GM18909 (cell line): ENCODE measurements around the gene INSYN1.
"Not testable (repeated sequence)": the region's sequence is repeated elsewhere in the genome, so short reads cannot be mapped to it uniquely, and the experiment has no call there.

Source experiments
- ATAC-seq: cut with Tn5 transposase; IDR thresholded peaks from one replicate; pipeline ENCODE4 v1.9.1; 2021; ENCODE audit warnings: mild to moderate bottlenecking; ENCODE audit not compliant: unreplicated experiment, poor library complexity

Gene INSYN1

DNA sequence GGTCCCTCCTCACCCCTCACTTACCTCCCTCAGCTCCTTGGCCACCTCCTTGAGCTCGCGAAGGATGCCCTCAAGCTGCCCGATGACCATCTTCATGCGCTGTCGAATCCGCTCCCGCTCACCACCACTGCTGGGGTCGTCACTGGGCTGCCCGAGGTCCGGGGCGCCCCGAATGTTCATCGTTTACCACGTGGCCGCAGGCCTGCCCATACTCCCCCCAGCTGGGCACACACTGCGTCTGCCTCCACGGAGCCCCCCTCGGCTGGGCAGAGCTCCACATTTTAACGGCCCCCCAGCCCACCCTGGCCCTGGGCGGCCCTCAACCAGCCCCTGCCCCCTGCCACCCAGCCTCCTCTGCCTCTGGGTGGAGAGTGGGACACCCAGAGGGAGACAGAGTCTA, 2.2 kb downstream of the INSYN1 start:
- no peak for ATAC-seq

DNA sequence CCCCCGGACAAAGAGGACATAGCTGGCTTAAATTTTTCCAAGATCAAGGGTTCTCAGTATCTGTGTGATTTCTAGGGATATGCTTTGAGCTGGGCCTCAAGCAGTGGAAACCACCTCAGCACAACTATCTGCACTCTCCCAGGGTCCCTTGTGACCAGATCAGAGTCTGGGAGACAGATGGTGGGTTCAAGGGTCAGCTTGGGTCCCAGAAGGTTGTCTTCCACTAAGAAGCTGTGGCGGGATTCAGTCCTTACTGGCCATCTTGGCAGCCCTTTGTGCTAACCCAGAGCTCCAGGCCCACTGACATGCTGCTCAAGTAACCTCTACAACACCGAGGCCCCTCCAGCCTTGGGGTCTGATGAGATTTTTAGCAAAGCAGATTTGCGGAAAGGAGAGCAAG, 2.7 kb downstream of the INSYN1 start:
- no peak for ATAC-seq

DNA sequence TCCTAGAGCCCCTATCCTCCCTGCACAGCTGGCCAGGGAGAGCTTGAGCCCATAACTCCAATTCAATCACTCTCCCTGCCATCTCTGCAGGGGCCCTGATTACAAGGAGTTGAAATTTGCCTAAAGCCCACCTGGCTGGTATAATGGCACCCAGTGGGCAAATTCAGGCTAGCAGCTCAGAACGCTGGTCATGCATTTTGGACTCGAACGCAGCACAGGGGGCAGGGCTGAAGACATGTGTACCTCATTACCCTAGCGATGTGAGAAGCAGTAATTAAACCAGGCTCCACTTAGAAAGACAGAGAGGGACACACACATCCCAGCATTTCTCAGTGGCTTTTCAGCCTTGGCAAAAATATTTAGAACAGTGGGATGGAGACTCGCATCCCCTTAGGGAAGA, 3.2 kb downstream of the INSYN1 start:
- no peak for ATAC-seq

DNA sequence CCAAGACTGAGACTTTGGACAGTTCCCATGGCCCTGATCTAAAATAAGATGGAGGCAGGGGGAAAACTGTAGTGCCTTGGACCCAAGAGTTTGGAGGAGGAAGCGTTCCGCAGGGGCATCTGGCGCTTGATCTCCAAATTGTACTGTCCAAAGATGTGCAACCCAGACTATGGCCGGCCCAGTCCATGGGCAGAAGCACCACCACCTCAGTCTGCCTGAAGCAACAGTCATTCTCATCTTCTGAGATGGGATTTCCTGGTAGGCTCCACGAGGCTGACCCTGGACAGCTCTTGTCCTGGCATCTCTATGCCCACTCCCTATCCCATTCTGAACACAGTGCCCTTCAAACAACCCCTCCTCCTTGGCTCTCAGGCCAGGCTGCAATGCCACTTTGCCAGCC, 3.6 kb downstream of the INSYN1 start:
- no peak for ATAC-seq

DNA sequence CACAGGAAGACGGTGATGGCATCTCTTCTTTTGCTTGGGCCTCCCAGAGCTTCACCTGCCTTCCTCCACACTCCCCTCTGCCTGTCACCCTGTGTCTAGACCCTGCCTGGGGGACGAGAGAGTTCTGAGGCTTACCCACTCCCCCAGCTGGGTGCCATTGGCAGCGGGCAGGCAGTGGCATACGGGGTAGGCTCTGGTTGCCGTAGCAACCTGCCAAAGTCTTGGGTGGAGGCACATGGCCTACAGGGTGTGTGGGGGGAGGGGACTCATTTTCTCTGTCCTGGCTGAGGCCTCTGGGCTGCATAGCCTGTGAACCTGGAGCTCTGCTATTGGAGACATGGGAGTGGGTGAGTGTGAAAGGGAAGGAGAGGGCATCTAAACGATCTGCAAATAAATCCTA, 4.4 kb downstream of the INSYN1 start:
- no peak for ATAC-seq

DNA sequence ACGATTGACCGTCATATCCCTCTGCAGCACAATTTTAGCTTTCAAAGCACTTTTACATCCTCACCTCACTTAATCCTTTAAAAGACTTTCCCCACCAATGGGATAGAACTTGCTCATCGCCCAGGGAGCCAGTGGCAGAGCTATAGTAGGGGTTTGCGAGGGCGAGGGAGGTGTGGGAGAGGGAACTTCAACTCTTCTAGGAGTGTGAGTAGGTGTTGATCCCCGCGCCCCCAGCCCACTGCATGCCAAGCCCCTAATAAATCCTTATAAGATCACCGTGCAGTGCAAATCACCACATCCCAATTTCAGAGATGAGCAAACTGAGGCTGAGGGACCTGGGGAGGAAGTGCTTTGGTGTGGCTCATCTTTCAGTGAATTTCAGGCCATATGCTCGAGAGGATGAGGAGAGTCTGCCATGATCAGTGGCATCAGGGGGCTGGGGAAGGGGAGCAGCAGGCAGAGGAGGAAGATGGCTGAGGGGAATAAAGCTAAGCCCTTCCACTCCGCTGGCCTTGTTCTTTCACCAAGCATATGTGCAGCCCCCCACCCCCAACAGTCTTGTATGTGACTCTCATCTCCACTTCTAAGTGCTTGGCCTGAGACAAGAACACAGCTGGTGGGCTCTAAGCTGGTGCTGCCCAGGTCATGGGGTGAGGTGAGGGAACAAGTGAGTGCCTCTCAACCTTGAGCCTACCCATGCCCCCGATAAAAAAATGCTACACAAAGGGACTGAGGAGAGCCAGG, 5.1 kb downstream of the INSYN1 start:
- ATAC-seq = no peak

DNA sequence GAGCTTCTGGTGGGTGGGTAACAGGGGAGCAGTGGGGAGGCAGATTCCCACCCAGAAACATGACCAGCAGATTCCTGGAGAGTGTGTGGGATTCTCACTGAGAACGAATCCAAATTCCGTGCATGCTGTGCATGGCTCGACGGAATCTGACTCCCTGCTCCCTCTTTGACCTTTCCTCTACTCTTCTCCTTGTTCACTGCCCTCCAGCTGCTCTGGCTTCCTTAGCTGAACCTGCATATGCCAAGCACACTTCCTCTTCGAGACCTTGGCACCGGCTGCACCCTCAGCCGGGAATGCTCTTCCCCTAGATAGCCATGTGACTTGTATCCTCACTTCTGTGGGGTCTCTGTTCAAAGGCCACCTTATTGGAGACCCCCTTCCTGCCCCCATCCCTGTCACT, 6.3 kb downstream of the INSYN1 start:
- ATAC-seq = no peak

DNA sequence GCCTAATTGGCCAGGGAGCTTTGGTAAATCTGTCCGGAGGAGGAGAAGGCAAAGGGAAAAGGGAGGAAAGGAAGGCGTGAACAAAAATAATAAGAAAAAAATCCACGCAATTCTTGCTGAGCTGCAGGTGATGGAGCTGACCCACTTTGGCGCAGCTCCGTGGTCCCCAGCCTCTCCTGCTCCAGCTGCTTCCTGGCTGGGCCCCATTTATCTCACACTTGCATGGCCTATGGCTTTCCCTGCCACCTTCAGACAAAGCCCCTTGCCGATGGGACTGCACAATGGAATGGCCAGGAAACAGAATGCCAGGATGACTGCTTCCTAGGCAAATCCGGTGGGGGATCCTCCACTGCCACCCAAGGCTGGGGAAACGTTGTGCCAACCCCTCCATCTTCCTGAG, 6.9 kb downstream of the INSYN1 start:
- no peak for ATAC-seq

DNA sequence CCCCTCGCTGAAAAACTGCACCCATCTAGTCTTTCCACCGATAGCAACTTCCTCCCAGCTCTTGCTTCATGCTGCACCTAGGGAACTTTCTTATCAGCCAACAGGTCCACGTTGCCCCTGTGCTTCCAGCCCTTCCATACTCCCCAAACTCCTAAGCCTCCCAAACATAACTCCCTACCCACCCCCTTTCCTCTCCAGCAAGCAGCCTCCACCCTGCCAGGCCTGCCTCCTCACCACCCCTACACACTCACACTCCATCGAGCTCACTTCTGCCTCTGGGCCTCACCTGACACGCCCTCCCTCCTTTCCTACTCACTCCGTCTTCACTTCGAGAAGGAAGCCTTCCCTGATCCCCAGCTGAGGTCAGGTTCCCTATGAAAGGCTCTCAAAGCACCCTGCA, 8.1 kb downstream of the INSYN1 start:
- no peak for ATAC-seq

DNA sequence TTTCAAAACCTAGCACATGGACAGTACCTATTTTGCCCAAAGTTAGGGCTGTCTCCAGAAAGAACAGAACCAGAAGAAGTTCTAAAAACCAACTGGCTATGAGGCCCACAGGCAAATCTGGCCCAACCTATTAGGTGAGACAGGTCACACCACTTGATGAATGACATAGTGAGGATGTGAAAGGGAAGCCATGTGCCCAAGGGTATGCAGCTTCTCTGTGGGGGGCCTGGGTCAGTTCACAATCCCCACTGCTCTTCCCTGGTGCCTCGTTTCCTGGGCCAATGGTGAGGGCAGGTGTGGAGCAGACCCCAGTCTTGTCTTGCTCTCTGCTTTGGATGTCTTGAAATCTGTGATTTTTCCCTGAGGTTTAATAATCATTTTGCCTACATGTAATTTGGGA, 8.9 kb downstream of the INSYN1 start:
- no peak for ATAC-seq

DNA sequence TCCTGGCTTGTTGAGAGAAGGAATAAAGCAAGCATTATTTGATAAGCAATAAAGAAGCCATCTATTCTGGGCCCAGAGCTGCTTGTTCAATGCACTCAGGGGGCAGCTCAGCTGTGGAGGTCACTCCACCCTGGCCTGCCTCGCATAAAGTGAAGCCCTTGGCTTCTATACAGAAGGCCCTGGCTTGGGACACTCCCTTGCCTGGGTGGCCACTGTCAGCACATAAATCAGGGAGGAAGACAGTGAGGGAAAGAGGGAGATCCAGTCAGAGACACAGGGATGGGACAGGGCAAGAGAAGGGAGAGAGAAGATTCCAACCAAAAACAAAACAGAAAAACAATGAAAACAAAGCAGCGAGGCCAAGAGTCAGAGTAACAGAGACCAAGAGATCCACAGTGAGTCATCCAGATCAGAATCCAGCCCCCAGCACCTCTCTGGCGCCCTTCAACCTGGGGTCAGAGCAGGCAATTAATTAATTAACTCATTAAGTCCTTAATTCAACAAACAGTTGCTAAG, 11.8 kb downstream of the INSYN1 start:
- no peak for ATAC-seq

DNA sequence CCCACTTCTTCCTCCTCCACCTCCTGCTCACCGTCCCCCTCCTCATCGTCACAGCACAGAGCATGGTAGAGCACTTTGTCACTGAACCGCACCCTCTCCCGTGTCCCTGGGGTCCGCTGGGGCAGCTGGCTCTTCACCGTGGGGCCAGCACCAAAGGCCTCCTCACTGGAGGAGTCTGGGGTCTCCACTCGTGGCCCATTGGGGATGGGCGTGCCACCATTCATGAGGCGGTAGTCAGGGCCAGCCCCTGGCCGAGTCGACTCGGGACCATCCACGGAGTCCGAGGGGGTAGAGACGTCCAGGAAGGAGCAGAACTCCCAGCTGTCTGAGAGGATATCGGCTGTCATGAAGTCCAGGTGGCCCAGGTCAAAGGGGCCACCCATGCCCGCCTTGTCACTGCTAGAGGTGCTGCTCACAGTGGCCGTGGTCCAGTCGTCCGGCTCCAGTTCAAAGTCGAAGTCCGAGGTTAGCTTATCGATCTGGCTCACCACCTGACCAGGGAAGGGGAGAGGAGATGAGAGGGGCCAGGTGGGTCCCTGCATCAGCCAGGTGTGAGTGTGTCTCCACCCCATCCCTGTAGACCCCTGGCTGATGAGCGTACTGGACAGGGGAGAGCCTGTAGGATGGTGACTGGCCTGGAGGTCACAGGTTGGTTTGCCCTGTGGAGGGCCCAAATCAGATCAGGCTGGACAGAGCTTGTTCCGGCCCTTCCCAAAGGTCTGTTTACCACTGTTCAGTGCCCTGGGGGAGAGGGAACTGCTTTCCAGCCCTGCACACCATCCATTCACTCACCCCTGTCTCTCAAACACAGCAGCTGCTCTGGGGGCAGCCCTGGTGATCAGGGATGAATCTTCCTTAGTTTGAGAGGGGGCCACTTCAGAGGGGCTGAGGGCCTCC, 12.8 kb downstream of the INSYN1 start:
- no peak for ATAC-seq

DNA sequence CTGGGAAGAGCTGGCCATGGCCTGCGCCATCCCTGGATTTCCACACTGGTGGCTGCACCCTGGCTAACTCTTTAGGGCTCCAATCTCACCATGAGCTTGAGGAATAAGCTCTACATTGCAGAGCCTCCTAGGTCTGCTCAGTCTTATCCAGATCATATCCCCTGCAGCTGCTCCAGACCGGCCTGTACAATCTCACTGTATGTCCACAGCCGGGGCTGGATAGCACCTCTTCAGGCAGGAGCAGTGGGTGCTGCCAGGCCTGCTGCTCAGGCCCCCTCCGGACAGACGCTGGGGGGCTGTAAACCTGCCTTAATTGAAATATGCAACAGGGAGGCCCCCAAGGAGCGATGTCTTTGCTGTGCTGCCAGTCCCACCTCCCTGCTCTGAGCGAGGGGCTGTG, 15.6 kb downstream of the INSYN1 start:
- no peak for ATAC-seq

DNA sequence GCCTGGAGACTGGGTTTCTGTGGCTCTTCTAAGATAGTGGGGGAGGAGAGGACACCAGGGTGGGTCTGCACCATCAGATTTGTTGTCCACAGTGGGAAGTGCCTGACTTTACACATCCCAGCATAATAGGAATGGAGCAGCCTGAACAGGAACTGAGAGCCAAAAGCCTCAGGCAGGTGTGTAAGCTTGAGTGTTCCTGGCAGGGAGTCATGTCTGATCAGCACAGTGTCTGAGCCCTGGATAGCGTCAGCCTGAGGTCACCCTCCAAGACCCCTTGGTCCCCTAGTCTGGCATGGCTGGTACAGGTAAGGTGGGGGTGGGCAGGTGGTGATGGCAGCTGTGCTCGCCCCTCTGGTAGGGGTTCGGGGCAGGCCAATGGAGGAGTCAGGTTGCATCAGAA, 20.2 kb downstream of the INSYN1 start:
- no peak for ATAC-seq

DNA sequence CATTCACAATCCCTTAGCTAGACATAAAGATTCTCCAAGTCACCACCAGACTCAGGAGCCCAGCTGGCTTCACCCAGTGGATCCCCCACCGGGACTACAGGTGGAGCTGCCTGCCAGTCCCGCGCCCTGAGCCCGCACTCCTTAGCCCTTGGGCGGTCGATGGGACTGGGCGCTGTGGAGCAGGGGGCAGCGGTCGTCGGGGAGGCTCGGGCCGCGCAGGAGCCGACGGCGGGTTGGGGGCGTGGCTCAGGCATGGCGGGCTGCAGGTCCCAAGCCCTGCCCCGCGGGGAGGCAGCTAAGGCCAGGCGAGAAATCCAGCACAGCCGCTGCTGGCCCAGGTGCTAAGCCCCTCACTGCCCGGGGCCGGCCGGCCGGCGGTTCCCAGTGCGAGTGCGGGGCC, 21.1 kb downstream of the INSYN1 start:
- not testable (repeated sequence) for ATAC-seq

DNA sequence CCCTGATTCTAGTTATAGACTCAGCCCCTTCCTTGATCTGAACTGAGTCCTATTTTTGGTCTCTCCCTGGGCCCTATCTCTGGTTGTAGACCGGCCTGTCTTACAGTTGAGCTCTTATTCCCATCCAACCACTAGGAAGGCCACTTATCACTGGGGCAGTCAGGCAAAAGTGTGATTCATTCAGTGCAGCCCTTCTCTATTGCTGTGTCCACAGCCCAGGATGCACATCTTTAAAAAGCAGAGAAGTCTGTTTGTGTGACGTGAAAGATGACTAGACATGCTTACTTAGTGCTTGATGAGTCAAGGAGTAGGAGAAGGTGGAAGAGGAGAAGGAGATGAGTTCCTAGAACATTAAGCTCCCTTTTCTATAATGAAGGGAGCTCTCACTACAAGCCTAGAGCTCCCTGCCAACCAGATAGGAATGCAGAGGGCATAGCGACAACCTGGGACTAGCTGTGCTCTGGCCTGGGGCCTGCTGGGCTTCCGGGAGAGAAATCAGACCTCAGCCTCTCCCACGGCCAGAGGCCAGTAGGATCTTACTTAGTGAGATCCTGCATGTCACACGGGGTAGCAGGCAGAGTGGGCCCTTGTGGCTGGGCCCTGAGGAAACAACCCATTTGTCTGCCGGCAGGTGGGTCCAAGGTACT, 25.7 kb downstream of the INSYN1 start:
- ATAC-seq = no peak

DNA sequence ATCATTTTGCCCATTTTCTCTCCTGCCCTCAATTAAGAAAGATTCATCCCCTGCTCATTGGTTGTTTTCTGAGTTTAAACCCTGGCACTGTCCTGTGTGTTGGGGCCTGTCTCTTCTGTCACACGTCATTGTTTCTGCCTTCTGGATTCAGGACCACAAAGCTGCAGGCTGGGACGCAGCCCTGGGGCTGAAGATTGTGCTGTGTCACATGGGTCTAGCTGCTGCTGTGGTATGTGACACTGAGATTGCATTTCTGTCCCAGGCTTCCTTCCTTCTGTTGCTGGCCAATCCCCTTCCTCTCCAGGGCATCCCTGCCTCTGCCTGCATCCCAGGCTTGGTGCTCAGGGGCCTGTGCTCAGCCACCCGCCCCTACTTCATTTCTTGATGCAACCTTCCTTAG, 28.9 kb downstream of the INSYN1 start:
- ATAC-seq = no peak

DNA sequence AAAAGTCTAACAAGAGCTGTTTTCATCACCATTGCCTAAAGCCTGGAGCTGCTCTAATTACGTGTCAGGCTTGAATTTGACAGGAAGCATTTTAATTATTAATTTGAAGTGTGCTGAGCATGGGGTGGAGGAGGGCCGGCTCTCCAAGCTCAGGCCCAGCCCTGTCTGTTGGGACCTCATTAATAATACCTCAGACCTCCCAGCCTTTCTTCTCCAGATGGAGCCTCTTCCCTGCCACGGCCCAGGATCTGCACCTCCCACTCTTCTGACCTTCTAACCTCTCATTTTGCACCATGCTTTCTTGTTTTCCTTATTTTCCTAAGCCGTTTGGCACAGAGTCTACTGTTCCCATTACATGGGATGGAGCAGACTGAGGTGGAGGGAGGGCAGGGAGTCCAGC, 30.0 kb downstream of the INSYN1 start:
- ATAC-seq = no peak

DNA sequence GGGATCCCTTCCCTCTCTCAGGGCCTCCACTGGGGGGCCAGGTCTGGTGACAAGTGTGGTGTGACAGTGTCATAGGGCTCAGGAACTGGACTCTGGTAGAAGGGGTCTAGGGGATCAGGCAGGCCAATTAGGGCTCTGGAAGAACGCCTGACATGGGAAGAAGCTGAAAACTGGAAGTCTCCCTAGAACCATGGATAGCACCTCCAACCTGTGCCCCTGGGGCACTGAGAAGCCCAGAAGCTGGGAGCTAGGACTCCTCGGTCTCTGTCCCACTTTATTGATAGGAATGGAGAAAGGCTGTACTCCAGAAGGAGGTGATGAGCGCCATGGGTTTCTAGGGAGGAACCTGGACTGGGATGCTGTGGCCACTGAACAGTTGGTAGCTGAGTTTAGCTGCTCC, 30.7 kb downstream of the INSYN1 start:
- no peak for ATAC-seq

DNA sequence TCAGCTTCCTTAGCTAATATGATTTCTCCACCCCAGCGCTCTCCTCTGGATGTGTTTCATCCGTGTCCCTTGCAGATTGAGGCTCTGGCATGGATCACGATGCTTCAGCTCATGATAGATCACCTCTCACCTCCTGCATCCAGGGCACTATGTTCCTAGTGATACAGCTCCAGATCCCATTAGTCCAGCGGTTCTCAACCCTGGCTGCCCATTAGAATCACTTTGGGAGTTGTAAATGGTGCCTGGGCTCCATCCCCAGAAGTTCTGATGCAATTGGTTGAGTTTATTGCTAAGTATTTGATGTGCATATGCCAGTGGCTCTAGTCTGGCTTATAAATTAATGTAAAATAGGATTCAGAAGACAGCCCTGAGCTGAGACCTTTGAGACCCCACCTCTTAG, 34.5 kb downstream of the INSYN1 start:
- ATAC-seq = no peak

DNA sequence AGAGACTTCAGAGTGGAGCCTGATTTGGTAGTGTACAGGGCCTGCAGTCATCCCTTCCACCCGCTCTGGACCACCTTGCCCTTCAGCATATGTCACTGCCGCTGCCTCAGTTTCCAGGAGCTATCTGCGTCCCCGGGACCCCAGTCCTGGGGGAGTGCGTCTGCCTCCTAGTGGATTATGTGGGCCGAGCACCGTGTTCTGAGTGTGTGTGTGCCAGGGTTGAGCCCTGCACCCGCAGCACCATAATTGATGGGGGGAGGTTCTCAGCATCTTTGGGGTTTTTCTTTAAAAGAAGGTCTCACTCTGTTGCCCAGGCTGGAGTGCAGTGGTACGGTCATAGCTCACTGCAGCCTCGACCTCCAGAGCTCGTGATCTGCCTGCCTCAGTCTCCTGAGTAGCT, 35.3 kb downstream of the INSYN1 start:
- ATAC-seq = no peak
